Esophagus squamous epithelium (tissue), 4 donors: Measurements from ENCODE around the gene ASS1.

Experiments
- CTCF ChIP-seq, 6 experiments: fragments of 450-650 bp in 4 of 6; fragments of 200-600 bp in 2 of 6; sonication (generic) in 2 of 6; IDR thresholded peaks; one replicate each; pipeline ENCODE4 v1.5.1; 2016 to 2019; ENCODE audit warnings: antibody characterized with exemption in 6 of 6, mild to moderate bottlenecking in 4 of 6, moderate library complexity in 4 of 6
- POLR2A ChIP-seq, 4 donors: fragments of 450-650 bp; IDR thresholded peaks; one replicate each; pipeline ENCODE4 v1.6.1; 2017; ENCODE audit warnings: antibody characterized with exemption in 4 of 4, mild to moderate bottlenecking in 4 of 4, moderate library complexity in 3 of 4

DNA sequence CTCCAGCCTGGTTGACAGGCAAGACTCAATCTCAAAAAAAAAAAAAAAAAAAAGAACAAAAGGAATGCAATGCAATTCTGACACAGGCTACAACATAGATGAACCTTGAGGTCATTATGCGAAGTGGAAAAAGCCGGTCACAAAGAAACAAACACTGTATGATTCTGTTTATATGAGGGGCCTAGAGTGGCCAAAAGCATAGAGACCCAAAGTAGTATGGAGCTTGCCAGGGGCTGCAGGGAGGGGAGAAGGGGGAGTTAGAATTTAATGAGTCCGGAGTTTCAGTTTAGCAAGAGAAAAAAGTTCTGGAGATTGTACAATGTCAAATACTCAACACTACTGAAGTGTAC lies 33.2 kb upstream of the ASS1 start:
- TF ChIP-seq CTCF (IDR thresholded peaks at IDR 0.05) (no peak), POLR2A (IDR thresholded peaks at IDR 0.05) (no peak)
